Measurements from ENCODE around the gene C16orf95. TPM values are rescaled to one million over a fixed set of nuclear protein-coding genes. Genes with fewer than 3 reads are reported as not detected.

The C16orf95 gene
- 3.8 and 3.9 TPM in 2 replicates for total RNA-seq (2022)
- percentile 57 among the genes with signal in this experiment for Bru-seq, nascent RNA
- BruChase-seq, experiment 1, labeled RNA remaining after a 6-hour chase, result percentile 59 among the genes with signal in this experiment
- BruChase-seq, experiment 2, labeled RNA remaining after a 2-hour chase, result percentile 47 among the genes with signal in this experiment
- long read RNA-seq, partial matches to known transcripts, result 0 of 5 reads
- long read RNA-seq, other reads (novel, unspliced or antisense), result 1 of 5 reads

- Mint-ChIP-seq H3K4me3 (ENCODE audit: low read depth, unreplicated experiment) (peak within 1 kb of the TSS; percentile 98), H3K36me3 (ENCODE audit: insufficient read depth, unreplicated experiment) (peaks cover 28% of the 10 kb centered on the region), H3K27me3 (ENCODE audit: unreplicated experiment) (no peaks in the 10 kb centered on the region), H3K4me1 (ENCODE audit: low read depth, unreplicated experiment) (peaks cover 14% of the 10 kb centered on the region), H3K9me3 (ENCODE audit: low read depth, unreplicated experiment) (no peaks in the 10 kb centered on the region), H3K27ac (ENCODE audit: unreplicated experiment) (peak within 1 kb of the TSS; percentile 94)
- DNase-seq, result peak; percentile 98
- intact Hi-C loops (cut with micrococcal nuclease; ENCODE audit: unreplicated experiment), result loop anchor here (5.0 to 10.0 kb wide), 2 partner anchors 75 to 318 kb away; partner anchors contain the start of gene MAP1LC3B
- TF ChIP-seq, protein P1, sequence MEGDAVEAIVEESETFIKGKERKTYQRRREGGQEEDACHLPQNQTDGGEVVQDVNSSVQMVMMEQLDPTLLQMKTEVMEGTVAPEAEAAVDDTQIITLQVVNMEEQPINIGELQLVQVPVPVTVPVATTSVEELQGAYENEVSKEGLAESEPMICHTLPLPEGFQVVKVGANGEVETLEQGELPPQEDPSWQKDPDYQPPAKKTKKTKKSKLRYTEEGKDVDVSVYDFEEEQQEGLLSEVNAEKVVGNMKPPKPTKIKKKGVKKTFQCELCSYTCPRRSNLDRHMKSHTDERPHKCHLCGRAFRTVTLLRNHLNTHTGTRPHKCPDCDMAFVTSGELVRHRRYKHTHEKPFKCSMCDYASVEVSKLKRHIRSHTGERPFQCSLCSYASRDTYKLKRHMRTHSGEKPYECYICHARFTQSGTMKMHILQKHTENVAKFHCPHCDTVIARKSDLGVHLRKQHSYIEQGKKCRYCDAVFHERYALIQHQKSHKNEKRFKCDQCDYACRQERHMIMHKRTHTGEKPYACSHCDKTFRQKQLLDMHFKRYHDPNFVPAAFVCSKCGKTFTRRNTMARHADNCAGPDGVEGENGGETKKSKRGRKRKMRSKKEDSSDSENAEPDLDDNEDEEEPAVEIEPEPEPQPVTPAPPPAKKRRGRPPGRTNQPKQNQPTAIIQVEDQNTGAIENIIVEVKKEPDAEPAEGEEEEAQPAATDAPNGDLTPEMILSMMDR (IDR thresholded peaks at IDR 0.05; ENCODE audit: unreplicated experiment), result peak; percentile 42
- CTCF ChIA-PET, result interaction anchor here (0.6 to 2.4 kb wide), 7 partner anchors 10 to 1793 kb away, joined by 3 to 9 read pairs (median 4); partner anchors contain the start of gene FBXO31
- BruUV-seq (replicated peaks), result TSS peak; percentile 80
Measured at GRCh38 chr16:87316923-87317749, at the start of gene C16orf95. C16orf95 (minus strand) TSS chr16:87317392; CDS start chr16:87317242, 150 bp downstream.

GRCh38 chr16:87366930-87367329 is 49.7 kb upstream of the C16orf95 start:
- no peak for DNase-seq
- CTCF ChIA-PET, result no interaction called here
- no TSS peak for BruUV-seq (replicated peaks)
- Mint-ChIP-seq H3K9me3 (ENCODE audit: low read depth, unreplicated experiment) (no peaks in the 10 kb centered on the region), H3K27me3 (ENCODE audit: unreplicated experiment) (no peaks in the 10 kb centered on the region), H3K4me3 (ENCODE audit: low read depth, unreplicated experiment) (no peak overlapping the region), H3K36me3 (ENCODE audit: insufficient read depth, unreplicated experiment) (no peaks in the 10 kb centered on the region), H3K27ac (ENCODE audit: unreplicated experiment) (no peak overlapping the region), H3K4me1 (ENCODE audit: low read depth, unreplicated experiment) (peaks cover 6% of the 10 kb centered on the region)
- intact Hi-C loops (cut with micrococcal nuclease; ENCODE audit: unreplicated experiment), result no loop called here
- TF ChIP-seq, protein P1 (IDR thresholded peaks at IDR 0.05; ENCODE audit: unreplicated experiment), result no peak

DNA sequence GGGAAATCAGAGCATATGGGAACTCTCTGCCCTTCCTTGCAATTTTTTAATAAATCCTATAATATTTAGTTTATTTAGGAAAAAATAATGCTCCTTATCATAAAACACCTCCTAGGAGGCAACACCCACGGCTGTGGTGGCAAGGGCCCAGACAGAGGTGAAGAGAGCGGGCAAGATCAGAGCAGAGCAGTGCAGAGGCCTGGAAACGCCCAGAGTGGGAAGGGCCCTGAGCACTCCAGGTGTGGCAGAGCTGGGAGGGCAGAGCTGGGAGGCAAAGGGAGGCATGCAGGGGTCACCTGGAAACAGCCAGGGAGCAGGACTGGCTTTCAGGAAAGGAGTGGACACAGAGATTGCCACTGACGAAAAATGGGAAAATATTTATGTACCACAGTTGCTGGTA is 49.1 kb upstream of the C16orf95 start:
- Mint-ChIP-seq H3K36me3 (ENCODE audit: insufficient read depth, unreplicated experiment) (no peaks in the 10 kb centered on the region), H3K4me1 (ENCODE audit: low read depth, unreplicated experiment) (peaks cover 6% of the 10 kb centered on the region), H3K9me3 (ENCODE audit: low read depth, unreplicated experiment) (no peaks in the 10 kb centered on the region), H3K27ac (ENCODE audit: unreplicated experiment) (no peak overlapping the region), H3K4me3 (ENCODE audit: low read depth, unreplicated experiment) (no peak overlapping the region), H3K27me3 (ENCODE audit: unreplicated experiment) (no peaks in the 10 kb centered on the region)
- DNase-seq, result no peak
- TF ChIP-seq, protein P1 (IDR thresholded peaks at IDR 0.05; ENCODE audit: unreplicated experiment), result no peak
- intact Hi-C loops (cut with micrococcal nuclease; ENCODE audit: unreplicated experiment), result no loop called here
- BruUV-seq (replicated peaks), result no TSS peak
- CTCF ChIA-PET, result no interaction called here

- no peaks in the 10 kb centered on the region for H3K27me3 Mint-ChIP-seq (ENCODE audit: unreplicated experiment)
- intact Hi-C loops (cut with micrococcal nuclease; ENCODE audit: unreplicated experiment), result no loop called here
- CTCF ChIA-PET, result no interaction called here
- no peaks in the 10 kb centered on the region for H3K36me3 Mint-ChIP-seq (ENCODE audit: insufficient read depth, unreplicated experiment)
- no peaks in the 10 kb centered on the region for H3K9me3 Mint-ChIP-seq (ENCODE audit: low read depth, unreplicated experiment)
- H3K4me1 Mint-ChIP-seq (ENCODE audit: low read depth, unreplicated experiment), result peaks cover 6% of the 10 kb centered on the region
- DNase-seq, result no peak
- no TSS peak for BruUV-seq (replicated peaks)
- no peak overlapping the region for H3K27ac Mint-ChIP-seq (ENCODE audit: unreplicated experiment)
- TF ChIP-seq, protein P1 (IDR thresholded peaks at IDR 0.05; ENCODE audit: unreplicated experiment), result no peak
- H3K4me3 Mint-ChIP-seq (ENCODE audit: low read depth, unreplicated experiment), result no peak overlapping the region
Measured at GRCh38 chr16:87365021-87365713, 48.0 kb upstream of the C16orf95 start.

All from Calu3 (cell line).